PC-9 (cell line): Measurements from ENCODE around the gene SNCAIP.

Experiments used
- CTCF ChIP-seq: fragments of 200-600 bp; sonication (generic); conservative IDR thresholded peaks from 2 replicates; pipeline ENCODE4 v1.6.1; 2017; ENCODE audit warnings: mixed run types, antibody characterized with exemption, mild to moderate bottlenecking, moderate library complexity
- EZH2 ChIP-seq: fragments of 200-600 bp; sonication (generic); IDR thresholded peaks from 2 replicates; pipeline ENCODE4 v1.8.0; 2017; ENCODE audit warnings: antibody characterized with exemption, low read depth

- TF ChIP-seq CTCF: no peak
- TF ChIP-seq EZH2: no peak
Measured at GRCh38 chr5:122297587-122298298, 14.3 kb upstream of the SNCAIP start.
